Left lung (tissue), 10 donors: ENCODE measurements around the gene MEF2C. TPM values are rescaled to one million over a fixed set of nuclear protein-coding genes. Genes with fewer than 3 reads are reported as not detected.
A peak's percentile ranks its signal among the peaks of the same experiment; 100 is the strongest.

Experiments
- ATAC-seq: fragments of 200-7000 bp; cut with Tn5 transposase; one replicate; pipeline ENCODE4 v1.9.1; 2020; ENCODE audit warnings: moderate library complexity
- DNase-seq, 4 donors: peaks; one replicate each; pipeline ENCODE4 v3.0.0-alpha.2; 2013 to 2020
- H3K27ac ChIP-seq, 2 donors: fragments of 200-600 bp; sonication (generic) in 1 of 2; one replicate each; pipeline versions ENCODE4 v1.5.0 to v1.8.0; 2020 to 2021
- H3K27me3 ChIP-seq, 2 donors: fragments of 200-600 bp; sonication (generic) in 1 of 2; one replicate each; pipeline versions ENCODE4 v1.5.0 to v1.8.0; 2020 to 2021
- H3K36me3 ChIP-seq, 2 donors: fragments of 200-600 bp; sonication (generic) in 1 of 2; one replicate each; pipeline versions ENCODE4 v1.5.0 to v1.8.0; 2020 to 2021
- H3K4me1 ChIP-seq, 2 donors: fragments of 200-600 bp; one replicate each; pipeline ENCODE4 v1.8.0; 2021
- H3K4me3 ChIP-seq, 2 donors: fragments of 200-600 bp; sonication (generic) in 1 of 2; one replicate each; pipeline versions ENCODE4 v1.5.0 to v1.8.0; 2020 to 2021; ENCODE audit warnings: mild to moderate bottlenecking in 1 of 2
- H3K9me3 ChIP-seq, 2 donors: fragments of 200-600 bp; sonication (generic) in 1 of 2; one replicate each; pipeline versions ENCODE4 v1.5.0 to v1.8.0; 2020 to 2021
- CTCF ChIP-seq, 2 donors: fragments of 200-600 bp; sonication (generic) in 1 of 2; IDR thresholded peaks; one replicate each; pipeline versions ENCODE4 v1.5.0 to v1.8.0; 2021; ENCODE audit warnings: antibody characterized with exemption in 2 of 2
- intact Hi-C, 2 donors: fragments of 100-400 bp; cut with DNase I; formaldehyde crosslinking; loops; one replicate each; pipeline versions ENCODE4 v1.11.2 to v1.14.2; 2022
- polyA plus RNA-seq, 6 donors: library from polyadenylated mRNA; unstranded; fragments of 120-200 nt; gene quantifications; one replicate each; pipeline ENCODE4 v1.2.1, GENCODE V29; 2013; ENCODE audit not compliant: insufficient read length in 6 of 6
- total RNA-seq, 2 donors: library from RNA; stranded (reverse); fragmentation: NEBNext Ultra II Directional; extraction: Animal tissue kit (Norgen Biotek cat#: 25700); gene quantifications; one replicate each; pipeline ENCODE4 v1.2.1, GENCODE V29; 2021
- donor health status: DM: no; HTN: yes; CAD: no.
- donor health status: DM: no; HTN: no; CAD: no.

The MEF2C gene
- total and polyA plus RNA-seq, 8 donors = 45.7 to 97.3 (median 81.5) TPM

GRCh38 chr5:88780736-88781135 is 102.2 kb downstream of the MEF2C start:
- Histone ChIP-seq H3K27me3 (no peaks in the 10 kb centered on the region), H3K4me3 (no peak overlapping the region), H3K36me3 (no peaks in the 10 kb centered on the region), H3K9me3 (no peaks in the 10 kb centered on the region), H3K4me1 (peaks cover 0 to 37% of the 10 kb centered on the region in 2 donors), H3K27ac (no peak overlapping the region)
- intact Hi-C loops = no loop called here
- ATAC-seq (no peak), DNase-seq (no peak)
- no peak for TF ChIP-seq CTCF (IDR thresholded peaks at IDR 0.05)

GRCh38 chr5:88778736-88779135 is 104.2 kb downstream of the MEF2C start:
- Histone ChIP-seq H3K36me3 (no peaks in the 10 kb centered on the region), H3K27me3 (no peaks in the 10 kb centered on the region)
- peak; percentile 35 for ATAC-seq

GRCh38 chr5:88776692-88777091 is 106.3 kb downstream of the MEF2C start:
- intact Hi-C loops = no loop called here
- Histone ChIP-seq H3K4me3 (no peak overlapping the region), H3K36me3 (peaks cover 0 to 3% of the 10 kb centered on the region in 2 donors), H3K27me3 (no peaks in the 10 kb centered on the region), H3K27ac (no peak overlapping the region), H3K4me1 (peaks cover 0 to 8% of the 10 kb centered on the region in 2 donors), H3K9me3 (no peaks in the 10 kb centered on the region)
- ATAC-seq = no peak
- peak in 1 of 4 donors; percentile 65 for DNase-seq
- TF ChIP-seq CTCF (IDR thresholded peaks at IDR 0.05) = no peak

More at GRCh38 chr5:88778736-88779135, 104.2 kb downstream of the MEF2C start:
- H3K9me3 ChIP-seq = no peaks in the 10 kb centered on the region
- no peak for DNase-seq
- intact Hi-C loops = no loop called here
- TF ChIP-seq CTCF (IDR thresholded peaks at IDR 0.05) = no peak
- no peak overlapping the region for H3K27ac ChIP-seq
- H3K4me1 ChIP-seq = peaks cover 0 to 20% of the 10 kb centered on the region in 2 donors
- H3K4me3 ChIP-seq = no peak overlapping the region

GRCh38 chr5:88772831-88773230 is 110.2 kb downstream of the MEF2C start:
- intact Hi-C loops = no loop called here
- Histone ChIP-seq H3K4me3 (no peak overlapping the region), H3K36me3 (peaks cover 0 to 4% of the 10 kb centered on the region in 2 donors)

GRCh38 chr5:88772047-88772446 is 110.9 kb downstream of the MEF2C start:
- no peak for DNase-seq
- Histone ChIP-seq H3K36me3 (peaks cover 0 to 4% of the 10 kb centered on the region in 2 donors), H3K27ac (no peak overlapping the region), H3K4me1 (no peaks in the 10 kb centered on the region), H3K4me3 (no peak overlapping the region), H3K9me3 (no peaks in the 10 kb centered on the region), H3K27me3 (no peaks in the 10 kb centered on the region)
- no peak for TF ChIP-seq CTCF (IDR thresholded peaks at IDR 0.05)
- ATAC-seq = no peak
- intact Hi-C loops = no loop called here

More at GRCh38 chr5:88772831-88773230, 110.2 kb downstream of the MEF2C start:
- no peak for TF ChIP-seq CTCF (IDR thresholded peaks at IDR 0.05)
- H3K4me1 ChIP-seq = no peaks in the 10 kb centered on the region
- no peak for ATAC-seq
- H3K27ac ChIP-seq = no peak overlapping the region
- no peaks in the 10 kb centered on the region for H3K9me3 ChIP-seq
- H3K27me3 ChIP-seq = no peaks in the 10 kb centered on the region
- DNase-seq = no peak
